ENCODE data around the gene RHOBTB1. TPM values are rescaled to one million over a fixed set of nuclear protein-coding genes. Genes with fewer than 3 reads are reported as not detected.

The RHOBTB1 gene
- total and polyA plus RNA-seq, 4 donors: 2.7 to 11.8 (median 4.9) TPM

DNA sequence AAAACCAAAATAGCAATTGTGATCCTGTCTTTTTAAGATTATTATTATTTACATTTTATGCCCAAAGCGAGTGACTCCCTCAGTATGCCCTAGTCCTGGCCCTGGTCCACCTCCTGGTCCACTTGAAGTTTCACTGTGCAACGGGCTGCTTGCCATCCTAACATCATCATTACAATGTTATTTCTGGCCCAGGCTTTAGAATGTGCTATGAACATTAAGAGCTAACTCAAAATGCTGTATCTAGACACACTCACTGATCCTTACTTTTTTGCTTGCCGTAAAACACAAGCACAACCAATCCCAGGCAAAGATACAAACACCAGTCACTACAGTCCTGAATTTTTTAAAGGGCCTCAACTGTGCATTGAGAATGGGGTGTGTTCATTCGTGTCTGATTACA is 38.4 kb downstream of the RHOBTB1 start (continued):
- TF ChIP-seq, protein P1, sequence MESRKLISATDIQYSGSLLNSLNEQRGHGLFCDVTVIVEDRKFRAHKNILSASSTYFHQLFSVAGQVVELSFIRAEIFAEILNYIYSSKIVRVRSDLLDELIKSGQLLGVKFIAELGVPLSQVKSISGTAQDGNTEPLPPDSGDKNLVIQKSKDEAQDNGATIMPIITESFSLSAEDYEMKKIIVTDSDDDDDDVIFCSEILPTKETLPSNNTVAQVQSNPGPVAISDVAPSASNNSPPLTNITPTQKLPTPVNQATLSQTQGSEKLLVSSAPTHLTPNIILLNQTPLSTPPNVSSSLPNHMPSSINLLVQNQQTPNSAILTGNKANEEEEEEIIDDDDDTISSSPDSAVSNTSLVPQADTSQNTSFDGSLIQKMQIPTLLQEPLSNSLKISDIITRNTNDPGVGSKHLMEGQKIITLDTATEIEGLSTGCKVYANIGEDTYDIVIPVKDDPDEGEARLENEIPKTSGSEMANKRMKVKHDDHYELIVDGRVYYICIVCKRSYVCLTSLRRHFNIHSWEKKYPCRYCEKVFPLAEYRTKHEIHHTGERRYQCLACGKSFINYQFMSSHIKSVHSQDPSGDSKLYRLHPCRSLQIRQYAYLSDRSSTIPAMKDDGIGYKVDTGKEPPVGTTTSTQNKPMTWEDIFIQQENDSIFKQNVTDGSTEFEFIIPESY (IDR thresholded peaks at IDR 0.05): no peak
- TF ChIP-seq FOXA2 (IDR thresholded peaks at IDR 0.05) (no peak), SP1 (IDR thresholded peaks at IDR 0.05) (no peak), TAF1 (conservative IDR thresholded peaks at IDR 0.05) (no peak), EGR1 (IDR thresholded peaks at IDR 0.05; ENCODE audit: low read depth in 2 of 2) (no peak)
- TF ChIP-seq, protein P2, sequence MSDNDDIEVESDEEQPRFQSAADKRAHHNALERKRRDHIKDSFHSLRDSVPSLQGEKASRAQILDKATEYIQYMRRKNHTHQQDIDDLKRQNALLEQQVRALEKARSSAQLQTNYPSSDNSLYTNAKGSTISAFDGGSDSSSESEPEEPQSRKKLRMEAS (IDR thresholded peaks at IDR 0.05): no peak

DNA sequence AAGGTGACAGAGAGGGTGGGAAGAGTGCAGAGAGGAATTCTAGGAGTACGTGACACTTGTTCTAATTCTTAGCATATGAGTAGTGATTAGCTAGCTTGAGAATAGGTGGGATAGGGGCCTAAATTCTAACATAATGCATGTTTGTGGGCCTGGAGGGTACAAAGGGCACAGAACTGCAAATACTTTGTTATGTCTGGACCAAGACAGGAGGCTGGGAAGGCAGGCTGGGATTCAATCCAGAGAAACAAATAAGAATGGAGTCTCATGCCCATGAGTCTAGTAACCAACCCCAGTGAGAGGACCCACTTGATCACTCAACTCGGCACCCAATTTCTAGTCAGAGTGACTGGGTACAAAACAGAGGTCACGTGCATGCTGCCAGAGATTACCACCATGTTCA is 40.9 kb downstream of the RHOBTB1 start:
- H3K27ac ChIP-seq (ENCODE audit: low read depth in 1 of 2, low read length in 2 of 2): no peak overlapping the region
- no peak for DNase-seq (ENCODE audit: low spot score)

More for the DNA sequence above, 40.9 kb downstream of the RHOBTB1 start:
- H3K9me3 ChIP-seq (ENCODE audit: control insufficient read depth in 4 of 4, low read length in 3 of 4): no peaks in the 10 kb centered on the region
- H3K4me1 ChIP-seq (ENCODE audit: control insufficient read depth in 4 of 4, insufficient read depth in 4 of 4, low read length in 3 of 4): peaks cover 0 to 2% (median 0%) of the 10 kb centered on the region in 4 donors
- no peak overlapping the region for H3K4me3 ChIP-seq (ENCODE audit: low read depth in 1 of 3, low read length in 3 of 3)
- 92% methylated on average over 3 of the region's 3 CpGs for WGBS
- no peaks in the 10 kb centered on the region for H3K27me3 ChIP-seq (ENCODE audit: control insufficient read depth in 4 of 4, insufficient read depth in 4 of 4, low read length in 3 of 4)
- no peak overlapping the region for H3K9ac ChIP-seq (ENCODE audit: low read depth in 1 of 2, low read length in 2 of 2)
- no peak for TF ChIP-seq FOXA2 (IDR thresholded peaks at IDR 0.05)
- TF ChIP-seq JUND (IDR thresholded peaks at IDR 0.05): no peak
- no peak for TF ChIP-seq FOXA1 (IDR thresholded peaks at IDR 0.05)
- TF ChIP-seq, protein P3, sequence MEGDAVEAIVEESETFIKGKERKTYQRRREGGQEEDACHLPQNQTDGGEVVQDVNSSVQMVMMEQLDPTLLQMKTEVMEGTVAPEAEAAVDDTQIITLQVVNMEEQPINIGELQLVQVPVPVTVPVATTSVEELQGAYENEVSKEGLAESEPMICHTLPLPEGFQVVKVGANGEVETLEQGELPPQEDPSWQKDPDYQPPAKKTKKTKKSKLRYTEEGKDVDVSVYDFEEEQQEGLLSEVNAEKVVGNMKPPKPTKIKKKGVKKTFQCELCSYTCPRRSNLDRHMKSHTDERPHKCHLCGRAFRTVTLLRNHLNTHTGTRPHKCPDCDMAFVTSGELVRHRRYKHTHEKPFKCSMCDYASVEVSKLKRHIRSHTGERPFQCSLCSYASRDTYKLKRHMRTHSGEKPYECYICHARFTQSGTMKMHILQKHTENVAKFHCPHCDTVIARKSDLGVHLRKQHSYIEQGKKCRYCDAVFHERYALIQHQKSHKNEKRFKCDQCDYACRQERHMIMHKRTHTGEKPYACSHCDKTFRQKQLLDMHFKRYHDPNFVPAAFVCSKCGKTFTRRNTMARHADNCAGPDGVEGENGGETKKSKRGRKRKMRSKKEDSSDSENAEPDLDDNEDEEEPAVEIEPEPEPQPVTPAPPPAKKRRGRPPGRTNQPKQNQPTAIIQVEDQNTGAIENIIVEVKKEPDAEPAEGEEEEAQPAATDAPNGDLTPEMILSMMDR (IDR thresholded peaks at IDR 0.05; ENCODE audit: low read depth, low read length, missing input control): no peak
- no peak for TF ChIP-seq HNF4A (conservative IDR thresholded peaks at IDR 0.05)
- no peak for TF ChIP-seq GABPA (IDR thresholded peaks at IDR 0.05 in 1 of 2, conservative IDR thresholded peaks at IDR 0.05 in 1 of 2)
- TF ChIP-seq RXRA (IDR thresholded peaks at IDR 0.05): no peak
- TF ChIP-seq, protein P1 (IDR thresholded peaks at IDR 0.05): no peak
- TF ChIP-seq, protein P4, sequence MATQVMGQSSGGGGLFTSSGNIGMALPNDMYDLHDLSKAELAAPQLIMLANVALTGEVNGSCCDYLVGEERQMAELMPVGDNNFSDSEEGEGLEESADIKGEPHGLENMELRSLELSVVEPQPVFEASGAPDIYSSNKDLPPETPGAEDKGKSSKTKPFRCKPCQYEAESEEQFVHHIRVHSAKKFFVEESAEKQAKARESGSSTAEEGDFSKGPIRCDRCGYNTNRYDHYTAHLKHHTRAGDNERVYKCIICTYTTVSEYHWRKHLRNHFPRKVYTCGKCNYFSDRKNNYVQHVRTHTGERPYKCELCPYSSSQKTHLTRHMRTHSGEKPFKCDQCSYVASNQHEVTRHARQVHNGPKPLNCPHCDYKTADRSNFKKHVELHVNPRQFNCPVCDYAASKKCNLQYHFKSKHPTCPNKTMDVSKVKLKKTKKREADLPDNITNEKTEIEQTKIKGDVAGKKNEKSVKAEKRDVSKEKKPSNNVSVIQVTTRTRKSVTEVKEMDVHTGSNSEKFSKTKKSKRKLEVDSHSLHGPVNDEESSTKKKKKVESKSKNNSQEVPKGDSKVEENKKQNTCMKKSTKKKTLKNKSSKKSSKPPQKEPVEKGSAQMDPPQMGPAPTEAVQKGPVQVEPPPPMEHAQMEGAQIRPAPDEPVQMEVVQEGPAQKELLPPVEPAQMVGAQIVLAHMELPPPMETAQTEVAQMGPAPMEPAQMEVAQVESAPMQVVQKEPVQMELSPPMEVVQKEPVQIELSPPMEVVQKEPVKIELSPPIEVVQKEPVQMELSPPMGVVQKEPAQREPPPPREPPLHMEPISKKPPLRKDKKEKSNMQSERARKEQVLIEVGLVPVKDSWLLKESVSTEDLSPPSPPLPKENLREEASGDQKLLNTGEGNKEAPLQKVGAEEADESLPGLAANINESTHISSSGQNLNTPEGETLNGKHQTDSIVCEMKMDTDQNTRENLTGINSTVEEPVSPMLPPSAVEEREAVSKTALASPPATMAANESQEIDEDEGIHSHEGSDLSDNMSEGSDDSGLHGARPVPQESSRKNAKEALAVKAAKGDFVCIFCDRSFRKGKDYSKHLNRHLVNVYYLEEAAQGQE (IDR thresholded peaks at IDR 0.05): no peak
- TF ChIP-seq EGR1 (IDR thresholded peaks at IDR 0.05; ENCODE audit: low read depth in 2 of 2): no peak
- no peak for TF ChIP-seq NR2F2 (IDR thresholded peaks at IDR 0.05)
- TF ChIP-seq SP1 (IDR thresholded peaks at IDR 0.05): no peak
- TF ChIP-seq, protein P2 (IDR thresholded peaks at IDR 0.05): no peak
- TF ChIP-seq, protein P5, sequence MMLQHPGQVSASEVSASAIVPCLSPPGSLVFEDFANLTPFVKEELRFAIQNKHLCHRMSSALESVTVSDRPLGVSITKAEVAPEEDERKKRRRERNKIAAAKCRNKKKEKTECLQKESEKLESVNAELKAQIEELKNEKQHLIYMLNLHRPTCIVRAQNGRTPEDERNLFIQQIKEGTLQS (IDR thresholded peaks at IDR 0.05): no peak
- TF ChIP-seq TAF1 (conservative IDR thresholded peaks at IDR 0.05): no peak
- TF ChIP-seq HNF4G (IDR thresholded peaks at IDR 0.05): no peak
- TF ChIP-seq YY1 (IDR thresholded peaks at IDR 0.05): no peak
- TF ChIP-seq RAD21 (IDR thresholded peaks at IDR 0.05): no peak
- no peaks in the 10 kb centered on the region for H3K36me3 ChIP-seq (ENCODE audit: control insufficient read depth in 4 of 4, insufficient read depth in 3 of 4, low read depth in 1 of 4, low read length in 3 of 4)

Data from liver (tissue), 9 donors.